WTC11 (cell line): Measurements from ENCODE around the gene ABLIM2.

ENCODE experiments used
- CTCF ChIP-seq: fragments of 200-600 bp; IDR thresholded peaks from 2 replicates; pipeline ENCODE4 v1.8.0; 2022; ENCODE audit warnings: antibody characterized with exemption
- JUN ChIP-seq: sonication (generic); formaldehyde crosslinking; IDR thresholded peaks from 2 replicates; pipeline ENCODE4 v1.8.0; 2023; ENCODE audit warnings: mild to moderate bottlenecking, missing genetic modification reagents
- SP1 ChIP-seq: sonication (generic); formaldehyde crosslinking; conservative IDR thresholded peaks from 2 replicates; pipeline ENCODE4 v1.8.1; 2022; ENCODE audit warnings: missing genetic modification reagents
- TCF7 ChIP-seq: sonication (generic); formaldehyde crosslinking; IDR thresholded peaks from 2 replicates; pipeline ENCODE4 v1.8.0; 2022; ENCODE audit warnings: mild to moderate bottlenecking, low read depth, missing genetic modification reagents, moderate library complexity
- TEAD4 ChIP-seq: sonication (generic); formaldehyde crosslinking; IDR thresholded peaks from 2 replicates; pipeline ENCODE4 v1.8.0; 2022; ENCODE audit warnings: mild to moderate bottlenecking, missing genetic modification reagents

DNA sequence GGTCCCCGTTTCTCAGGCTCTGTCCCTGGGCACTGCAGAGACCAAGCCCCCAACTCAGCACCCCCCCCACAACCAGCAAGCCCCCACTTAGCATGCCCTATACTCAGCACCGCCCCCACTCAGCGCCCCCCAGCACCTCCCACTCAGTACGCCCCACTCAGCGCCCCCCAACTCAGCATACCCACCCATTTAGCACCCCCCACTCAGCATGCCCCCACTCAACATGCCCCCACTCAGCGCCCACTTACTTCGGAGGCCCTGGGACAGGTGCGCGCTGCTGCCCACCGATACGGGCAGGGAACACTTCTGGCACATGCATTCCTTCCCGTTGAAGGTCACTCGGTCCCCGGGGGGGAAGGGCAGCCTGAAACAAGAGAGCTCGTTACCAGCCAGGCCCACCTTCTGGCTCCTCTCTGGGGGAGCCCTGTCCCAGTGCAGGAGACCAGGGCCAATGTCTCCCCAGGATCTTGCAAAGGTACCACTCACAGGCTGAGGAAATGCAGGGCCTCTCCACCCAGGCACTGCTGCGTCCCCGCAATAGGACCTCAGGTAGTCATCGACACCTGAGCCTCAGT, 70.6 kb downstream of the ABLIM2 start:
- TF ChIP-seq CTCF (no peak), SP1 (CRISPR knock-in tag) (no peak), TEAD4 (CRISPR knock-in tag) (no peak), TCF7 (no peak), JUN (CRISPR knock-in tag) (no peak)
